Hematopoietic multipotent progenitor cell treated with erythropoietin and hydrocortisone succinate and interleukin-3 and kit ligand, for 4 days (in vitro differentiated cells): ENCODE measurements around the gene OR51B4.
"Not testable (repeated sequence)": the region's sequence is repeated elsewhere in the genome, so short reads cannot be mapped to it uniquely, and the experiment has no call there.

ENCODE experiments used
- DNase-seq: peaks from one replicate; pipeline ENCODE4 v3.0.0-alpha.2; 2015

The OR51B4 gene

DNA sequence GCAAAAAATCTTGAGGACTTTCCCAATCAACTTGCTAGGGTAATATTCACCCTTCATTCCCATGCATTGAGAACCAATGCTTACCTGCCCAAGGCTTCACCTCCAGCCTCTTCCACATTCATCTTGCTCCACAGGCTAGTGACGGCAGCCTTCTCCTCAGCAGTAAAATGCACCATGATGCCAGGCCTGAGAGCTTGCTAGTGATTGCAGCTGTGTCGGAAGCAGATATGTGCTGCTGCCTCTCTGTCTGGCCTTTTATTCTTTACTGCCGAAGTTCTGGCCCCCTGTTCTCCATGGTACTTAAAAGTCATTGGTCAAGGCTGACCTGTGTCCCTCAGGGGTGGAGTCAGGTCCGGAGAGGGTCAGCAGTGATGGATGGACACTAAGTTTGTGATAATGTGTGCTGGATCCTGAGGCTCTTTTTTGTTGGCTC, 32.0 kb downstream of the OR51B4 start, which contains the start of gene HBE1:
Gene HBE1 (minus strand): TSS at position 231 of the 433 bp plus-strand sequence. CDS start 55 bp downstream, at position 176.
- no peak for DNase-seq

DNA sequence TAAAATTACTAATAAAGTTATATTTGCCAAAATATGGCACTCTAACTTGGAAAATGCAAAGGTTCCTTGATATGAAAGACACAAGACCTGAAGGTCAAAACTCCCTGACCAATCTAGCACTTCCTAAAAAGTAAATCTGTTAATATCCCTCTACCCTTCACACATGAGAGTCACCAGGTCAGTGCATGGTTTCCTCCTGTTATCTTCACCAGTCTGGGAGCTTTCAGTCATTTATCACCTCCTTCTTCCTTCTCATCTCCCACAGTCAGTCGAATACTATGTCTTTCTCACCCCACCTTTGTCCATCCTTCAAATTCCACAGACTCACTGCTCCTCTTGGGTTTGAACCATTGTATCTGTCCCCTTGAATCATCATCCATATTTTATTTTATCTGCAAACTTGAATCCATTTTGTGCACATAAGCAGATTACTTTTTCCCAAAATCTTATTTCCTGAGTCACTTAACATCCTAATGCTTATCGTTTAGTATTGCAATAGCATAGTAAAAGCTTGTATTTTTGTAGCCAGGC, 34.6 kb downstream of the OR51B4 start:
- DNase-seq = no peak

DNA sequence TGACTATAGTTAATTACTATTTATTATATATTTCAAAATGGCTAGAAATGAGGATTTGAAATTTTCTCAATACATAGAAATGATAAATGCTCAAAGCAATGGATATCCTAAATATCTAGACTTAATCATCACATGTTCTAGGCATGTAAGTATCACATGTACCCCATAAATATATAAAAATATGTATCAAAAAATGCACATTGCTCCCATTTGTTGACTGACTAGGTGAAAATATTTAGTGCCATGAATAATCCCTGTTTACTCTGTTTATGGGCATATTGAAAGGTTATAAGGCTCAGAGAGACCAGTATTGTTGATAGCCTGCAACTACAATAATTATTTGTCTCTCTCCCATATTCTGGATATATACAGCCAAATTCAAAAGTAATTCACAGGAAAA, 35.1 kb downstream of the OR51B4 start:
- no peak for DNase-seq

DNA sequence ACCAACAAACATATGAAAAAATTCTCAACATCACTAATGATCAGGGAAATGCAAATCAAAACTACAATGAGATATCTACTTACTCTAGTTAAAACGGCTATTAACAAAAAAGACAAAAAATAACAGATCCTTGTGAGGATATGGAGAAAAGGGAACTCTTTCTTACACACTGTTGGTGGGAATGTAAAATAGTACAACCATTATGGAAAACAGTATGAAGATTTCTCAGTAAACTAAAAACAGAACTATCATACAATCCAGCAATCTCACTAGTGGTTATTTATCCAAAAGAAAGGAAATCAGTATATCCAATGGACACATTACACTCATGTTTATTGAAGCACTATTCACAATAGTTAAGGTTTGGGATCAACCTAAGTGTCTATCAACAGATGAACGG, 35.9 kb downstream of the OR51B4 start:
- DNase-seq = no peak

DNA sequence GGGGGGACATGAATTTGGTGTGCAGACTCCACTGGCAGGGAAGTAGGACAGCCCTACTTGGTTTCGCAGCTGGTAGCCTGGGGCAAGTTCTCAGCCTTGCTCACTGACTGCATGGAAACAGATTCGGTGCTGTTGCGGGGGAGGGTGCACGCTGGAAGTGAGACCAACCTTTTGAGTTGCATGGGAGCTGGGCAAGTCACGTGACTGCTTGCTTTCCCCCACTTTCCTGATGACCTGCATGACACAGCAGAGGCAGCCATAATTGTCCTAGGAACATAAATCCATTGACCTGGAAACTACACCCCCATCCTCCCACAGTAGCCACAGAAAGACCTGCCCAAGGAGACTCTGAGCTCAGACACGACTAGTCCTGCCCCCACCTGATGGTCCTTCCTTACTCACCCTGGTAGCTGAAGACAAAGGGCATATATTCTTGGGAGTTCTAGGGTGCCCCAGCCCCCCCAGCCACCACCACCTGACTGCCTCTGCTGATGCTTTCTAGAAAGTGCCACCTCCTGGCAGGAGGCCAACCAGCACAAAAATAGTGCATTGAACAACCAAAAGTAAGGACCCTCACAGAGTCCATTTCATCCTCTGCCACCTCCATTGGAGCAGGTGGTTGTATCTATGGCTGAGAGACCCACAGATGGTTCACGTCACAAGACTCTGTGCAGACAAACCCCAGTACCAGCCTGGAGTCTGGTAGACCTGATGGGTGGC, 43.0 kb downstream of the OR51B4 start:
- DNase-seq = no peak

DNA sequence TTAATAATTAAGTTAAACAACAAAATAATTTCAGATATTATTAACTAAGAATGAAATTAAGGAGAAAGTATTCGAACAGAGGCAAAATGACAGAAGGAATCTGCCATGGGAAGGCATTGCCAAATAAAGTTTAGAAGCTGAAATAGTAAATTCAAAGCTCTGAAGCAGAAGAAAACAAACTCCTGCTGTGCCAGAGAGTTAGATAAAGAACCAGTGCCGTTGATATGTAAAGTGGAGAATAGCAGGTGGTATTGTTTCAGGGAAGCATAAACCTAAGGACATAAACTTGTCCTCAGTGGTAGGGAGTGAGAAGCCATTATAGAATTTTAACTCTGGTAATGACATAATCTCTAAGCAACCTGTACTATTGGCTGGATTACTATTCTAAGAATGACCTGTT, 44.5 kb downstream of the OR51B4 start:
- DNase-seq = no peak

DNA sequence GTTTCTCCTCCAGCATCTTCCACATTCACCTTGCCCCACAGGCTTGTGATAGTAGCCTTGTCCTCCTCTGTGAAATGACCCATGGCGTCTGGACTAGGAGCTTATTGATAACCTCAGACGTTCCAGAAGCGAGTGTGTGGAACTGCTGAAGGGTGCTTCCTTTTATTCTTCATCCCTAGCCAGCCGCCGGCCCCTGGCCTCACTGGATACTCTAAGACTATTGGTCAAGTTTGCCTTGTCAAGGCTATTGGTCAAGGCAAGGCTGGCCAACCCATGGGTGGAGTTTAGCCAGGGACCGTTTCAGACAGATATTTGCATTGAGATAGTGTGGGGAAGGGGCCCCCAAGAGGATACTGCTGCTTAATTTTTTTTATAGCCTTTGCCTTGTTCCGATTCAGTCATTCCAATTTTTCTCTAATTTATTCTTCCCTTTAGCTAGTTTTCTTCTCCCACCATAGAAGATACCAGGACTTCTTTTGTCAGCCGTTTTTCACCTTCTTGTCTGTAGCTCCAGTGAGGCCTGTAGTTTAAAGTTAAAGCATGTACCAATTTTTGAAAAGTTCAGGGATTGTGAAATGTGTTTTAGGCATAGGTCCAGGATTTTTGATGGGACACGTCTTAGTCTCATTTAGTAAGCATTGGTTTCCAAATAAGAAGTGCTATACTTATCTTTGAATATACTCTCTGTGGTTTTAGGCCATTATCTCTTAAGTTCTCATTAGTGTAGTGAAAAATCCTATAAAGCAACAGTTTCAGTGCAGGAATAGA, 46.9 kb downstream of the OR51B4 start, which contains the start of gene HBG2:
Gene HBG2 (minus strand): TSS at position 136 of the 768 bp plus-strand sequence. CDS start 53 bp downstream, at position 83.
- DNase-seq = peak; percentile 47

DNA sequence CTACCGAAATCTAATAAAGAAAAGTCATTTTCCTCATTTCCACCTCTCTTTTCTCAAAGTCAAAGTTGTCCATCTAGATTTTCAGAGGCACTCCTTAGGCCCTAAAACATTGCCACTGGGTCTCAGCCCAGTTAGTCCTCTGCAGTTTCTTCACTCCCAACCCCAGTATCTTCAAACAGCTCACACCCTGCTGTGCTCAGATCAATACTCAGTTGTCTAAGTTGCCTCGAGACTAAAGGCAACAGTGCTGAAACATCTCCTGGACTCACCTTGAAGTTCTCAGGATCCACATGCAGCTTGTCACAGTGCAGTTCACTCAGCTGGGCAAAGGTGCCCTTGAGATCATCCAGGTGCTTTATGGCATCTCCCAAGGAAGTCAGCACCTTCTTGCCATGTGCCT, 47.7 kb downstream of the OR51B4 start:
- not testable (repeated sequence) for DNase-seq

DNA sequence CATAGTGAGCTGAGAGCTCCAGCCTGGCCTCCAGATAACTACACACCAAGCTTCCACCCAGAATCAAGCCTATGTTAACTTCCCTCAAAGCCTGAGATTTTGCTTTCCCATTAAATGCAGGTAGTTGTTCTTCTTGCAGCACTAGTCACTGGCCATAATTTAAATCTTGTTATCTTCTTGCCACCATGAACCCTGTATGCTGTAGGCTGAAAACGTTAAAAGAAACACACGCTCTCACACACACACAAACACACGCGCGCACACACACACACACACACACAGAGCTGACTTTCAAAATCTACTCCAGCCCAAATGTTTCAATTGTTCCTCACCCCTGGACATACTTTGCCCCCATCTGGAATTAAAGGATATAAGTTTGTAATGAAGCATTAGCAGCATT, 48.3 kb downstream of the OR51B4 start:
- DNase-seq = not testable (repeated sequence)

DNA sequence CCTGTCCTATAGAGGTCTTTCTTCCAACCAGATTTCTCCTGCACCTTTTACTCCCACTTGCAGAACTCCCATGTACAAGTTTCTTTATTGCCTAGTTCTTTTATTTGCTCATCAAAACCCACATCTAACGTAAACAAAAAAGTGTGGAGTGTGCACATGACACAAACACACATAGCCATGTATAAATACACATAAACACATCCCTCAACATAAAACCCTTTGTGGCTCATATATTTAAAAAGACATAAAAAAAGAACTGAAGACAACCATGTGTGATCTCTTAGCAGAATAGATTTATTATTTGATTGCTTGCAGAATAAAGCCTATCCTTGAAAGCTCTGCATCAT, 48.9 kb downstream of the OR51B4 start:
- DNase-seq = no peak

DNA sequence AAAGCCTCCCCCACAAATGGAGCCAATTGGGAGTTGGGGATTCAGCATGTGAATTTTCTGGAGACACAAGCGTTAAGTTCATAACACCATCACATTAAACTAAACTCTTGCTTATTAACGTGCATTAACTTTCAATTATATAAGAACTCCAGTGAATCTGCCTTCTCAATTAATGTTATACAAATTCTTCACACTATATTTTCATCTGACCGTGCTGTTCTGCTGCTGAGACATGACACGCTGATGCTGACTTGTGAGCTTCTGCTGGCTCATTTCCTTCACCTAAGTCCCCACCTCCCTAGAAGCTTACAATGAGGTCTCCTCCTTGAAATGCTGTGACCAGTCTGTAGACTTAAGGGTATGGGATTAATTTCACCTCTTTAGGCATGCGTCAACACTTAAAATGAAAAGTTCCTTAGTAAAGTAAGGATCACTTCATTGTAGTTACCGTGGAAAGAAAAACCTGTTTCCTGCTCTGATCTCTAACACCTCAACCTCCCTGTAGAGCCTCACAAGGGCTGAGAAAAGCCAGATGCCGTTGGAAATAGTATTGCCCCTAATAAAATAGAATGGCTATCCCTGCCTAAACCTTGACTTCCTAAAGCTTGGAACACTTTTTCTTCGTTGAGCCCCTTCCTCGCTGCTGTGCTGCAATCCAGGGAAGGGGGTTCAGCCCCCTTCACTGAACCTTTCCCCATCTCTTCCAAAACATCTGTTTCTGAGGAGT, 49.4 kb downstream of the OR51B4 start:
- no peak for DNase-seq

DNA sequence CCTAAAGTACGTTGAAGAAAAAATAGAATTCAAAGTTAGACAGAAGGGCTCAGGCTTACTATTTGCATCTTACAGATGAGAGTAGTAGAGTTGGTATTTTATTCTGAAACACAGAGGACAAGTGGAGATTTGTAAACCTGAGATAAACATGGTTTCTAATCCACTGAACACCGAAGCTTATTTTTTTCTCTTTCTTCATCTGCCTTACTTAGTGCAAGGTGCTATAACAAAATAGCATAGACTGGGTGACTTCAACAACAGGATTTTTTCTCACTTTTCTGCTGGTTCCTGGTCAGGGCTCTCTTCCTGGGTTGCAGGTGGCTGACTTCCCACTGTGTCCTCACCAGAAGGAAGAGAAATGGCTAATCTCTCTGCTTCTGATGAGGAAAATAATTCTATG, 50.0 kb downstream of the OR51B4 start:
- no peak for DNase-seq
